Adrenal gland (tissue), 12 donors: ENCODE data around the gene ASIC3. TPM values are rescaled to one million over a fixed set of nuclear protein-coding genes. Genes with fewer than 3 reads are reported as not detected.

Experiments used
- DNase-seq, 7 donors: peaks; one replicate each; pipeline ENCODE4 v3.0.0-alpha.2; 2019 to 2020
- H3K27ac ChIP-seq, 5 donors: fragments of 200-600 bp; sonication (generic) in 4 of 5; 1 replicate in 3 of 5; 2 replicates in 2 of 5; pipeline versions ENCODE4 v1.5.1 to v1.8.0; 2016 to 2020; ENCODE audit warnings: mild to moderate bottlenecking in 1 of 5
- H3K27me3 ChIP-seq: fragments of 200-600 bp; 2 replicates; pipeline ENCODE4 v1.8.0; 2021
- H3K36me3 ChIP-seq, 2 donors: fragments of 200-600 bp; replicated peaks in 1 of 2; 1 replicate in 1 of 2; 2 replicates in 1 of 2; pipeline versions ENCODE4 v1.5.1 to v1.8.0; 2018 to 2022
- H3K4me1 ChIP-seq, 2 donors: fragments of 200-600 bp; replicated peaks in 1 of 2; 1 replicate in 1 of 2; 2 replicates in 1 of 2; pipeline versions ENCODE4 v1.5.1 to v1.8.0; 2018 to 2021
- H3K4me3 ChIP-seq, 4 donors: fragments of 200-600 bp; sonication (generic) in 3 of 4; one replicate each; pipeline ENCODE4 v1.5.1; 2016 to 2018
- H3K9me3 ChIP-seq, 3 donors: fragments of 200-600 bp; sonication (generic) in 1 of 3; replicated peaks in 1 of 3; 1 replicate in 2 of 3; 2 replicates in 1 of 3; pipeline versions ENCODE4 v1.5.1 to v1.8.0; 2016 to 2021
- POLR2A ChIP-seq, 2 donors: fragments of 450-650 bp; IDR thresholded peaks; one replicate each; pipeline ENCODE4 v1.6.1; 2017; ENCODE audit warnings: antibody characterized with exemption in 2 of 2, mild to moderate bottlenecking in 2 of 2, moderate library complexity in 1 of 2
- WGBS, 4 donors: extraction: QIAGEN DNeasy Blood & Tissue Kit in 2 of 4; methylation state at CpG; one replicate each; pipeline versions ENCODE4 v1.1.5 to v1.1.7; 2013 to 2017; 5-methylcytosine and 5-hydroxymethylcytosine counted together
- intact Hi-C, 2 donors: fragments of 100-400 bp; cut with DNase I; formaldehyde crosslinking; loops; one replicate each; pipeline versions ENCODE4 v1.14.1 to v1.15.0; 2022 to 2023
- polyA plus RNA-seq, 3 donors: library from polyadenylated mRNA; stranded (reverse); fragments of 200-250 nt in 2 of 3; fragments of 350-450 nt in 1 of 3; fragmentation: Illumina TruSeq in 1 of 3; extraction: RNeasy Lipid Tissue Mini Kit (QIAGEN cat#74804) in 1 of 3; gene quantifications; one replicate each; pipeline ENCODE4 v1.2.3, GENCODE V29; 2013 to 2014
- total RNA-seq, 9 donors: library from RNA; depleted of rRNA in 4 of 9; stranded (reverse); fragments of >200 nt in 4 of 9; fragments of 120-200 nt in 1 of 9; fragmentation: NEBNext Ultra II Directional in 1 of 9; extraction: Animal tissue kit (Norgen Biotek cat#: 25700) in 1 of 9; gene quantifications; one replicate each; pipeline versions ENCODE4 v1.1.0 to v1.2.4, GENCODE V29; 2013 to 2023
- TF ChIP-seq, protein P1 (sequence below), 6 experiments: fragments of 450-650 bp in 4 of 6; fragments of 200-600 bp in 2 of 6; sonication (generic) in 1 of 6; IDR thresholded peaks; 1 replicate in 5 of 6; 2 replicates in 1 of 6; pipeline versions ENCODE4 v1.5.1 to v1.8.0; 2016 to 2021; ENCODE audit warnings: antibody characterized with exemption in 6 of 6, mild to moderate bottlenecking in 2 of 6, moderate library complexity in 1 of 6
- donor health status: healthy with polysubstance abuse.
- donor health status: Bipolar disorder and iron deficiency.
- donor health status: DM: yes; HTN: yes; CAD: no.
- donor health status: DM: no; HTN: no; CAD: no.
- donor health status: DM: no; HTN: no; CAD: no.
- donor health status: DM: yes; HTN: yes; CAD: no.

Gene ASIC3
- total and polyA plus RNA-seq, 12 donors = 0.24 to 32.7 (median 1.3) TPM; not detected in 1

- TF ChIP-seq, protein P1, sequence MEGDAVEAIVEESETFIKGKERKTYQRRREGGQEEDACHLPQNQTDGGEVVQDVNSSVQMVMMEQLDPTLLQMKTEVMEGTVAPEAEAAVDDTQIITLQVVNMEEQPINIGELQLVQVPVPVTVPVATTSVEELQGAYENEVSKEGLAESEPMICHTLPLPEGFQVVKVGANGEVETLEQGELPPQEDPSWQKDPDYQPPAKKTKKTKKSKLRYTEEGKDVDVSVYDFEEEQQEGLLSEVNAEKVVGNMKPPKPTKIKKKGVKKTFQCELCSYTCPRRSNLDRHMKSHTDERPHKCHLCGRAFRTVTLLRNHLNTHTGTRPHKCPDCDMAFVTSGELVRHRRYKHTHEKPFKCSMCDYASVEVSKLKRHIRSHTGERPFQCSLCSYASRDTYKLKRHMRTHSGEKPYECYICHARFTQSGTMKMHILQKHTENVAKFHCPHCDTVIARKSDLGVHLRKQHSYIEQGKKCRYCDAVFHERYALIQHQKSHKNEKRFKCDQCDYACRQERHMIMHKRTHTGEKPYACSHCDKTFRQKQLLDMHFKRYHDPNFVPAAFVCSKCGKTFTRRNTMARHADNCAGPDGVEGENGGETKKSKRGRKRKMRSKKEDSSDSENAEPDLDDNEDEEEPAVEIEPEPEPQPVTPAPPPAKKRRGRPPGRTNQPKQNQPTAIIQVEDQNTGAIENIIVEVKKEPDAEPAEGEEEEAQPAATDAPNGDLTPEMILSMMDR (IDR thresholded peaks at IDR 0.05) = no peak
- no peak for TF ChIP-seq POLR2A (IDR thresholded peaks at IDR 0.05)
- H3K4me3 ChIP-seq = peak overlapping the region in 3 of 4 donors; percentile 49 to 98 (median 95)
- peak in 5 of 7 donors; percentile 50 to 86 (median 54) for DNase-seq
- intact Hi-C loops = no loop called here
- no peaks in the 10 kb centered on the region for H3K27me3 ChIP-seq
- no peaks in the 10 kb centered on the region for H3K9me3 ChIP-seq
- WGBS, 4 donors = 11 to 14% (median 13%) methylated on average over 13 to 21 of the region's 21 CpGs
- peaks cover 0 to 17% of the 10 kb centered on the region in 2 donors for H3K36me3 ChIP-seq
- H3K27ac ChIP-seq = peak overlapping the region in 3 of 5 donors; percentile 92 to 96 (median 96)
- peaks cover 40 to 57% of the 10 kb centered on the region in 2 donors for H3K4me1 ChIP-seq
Measured at GRCh38 chr7:151060416-151061212, 12.3 kb downstream of the ASIC3 start.

DNA sequence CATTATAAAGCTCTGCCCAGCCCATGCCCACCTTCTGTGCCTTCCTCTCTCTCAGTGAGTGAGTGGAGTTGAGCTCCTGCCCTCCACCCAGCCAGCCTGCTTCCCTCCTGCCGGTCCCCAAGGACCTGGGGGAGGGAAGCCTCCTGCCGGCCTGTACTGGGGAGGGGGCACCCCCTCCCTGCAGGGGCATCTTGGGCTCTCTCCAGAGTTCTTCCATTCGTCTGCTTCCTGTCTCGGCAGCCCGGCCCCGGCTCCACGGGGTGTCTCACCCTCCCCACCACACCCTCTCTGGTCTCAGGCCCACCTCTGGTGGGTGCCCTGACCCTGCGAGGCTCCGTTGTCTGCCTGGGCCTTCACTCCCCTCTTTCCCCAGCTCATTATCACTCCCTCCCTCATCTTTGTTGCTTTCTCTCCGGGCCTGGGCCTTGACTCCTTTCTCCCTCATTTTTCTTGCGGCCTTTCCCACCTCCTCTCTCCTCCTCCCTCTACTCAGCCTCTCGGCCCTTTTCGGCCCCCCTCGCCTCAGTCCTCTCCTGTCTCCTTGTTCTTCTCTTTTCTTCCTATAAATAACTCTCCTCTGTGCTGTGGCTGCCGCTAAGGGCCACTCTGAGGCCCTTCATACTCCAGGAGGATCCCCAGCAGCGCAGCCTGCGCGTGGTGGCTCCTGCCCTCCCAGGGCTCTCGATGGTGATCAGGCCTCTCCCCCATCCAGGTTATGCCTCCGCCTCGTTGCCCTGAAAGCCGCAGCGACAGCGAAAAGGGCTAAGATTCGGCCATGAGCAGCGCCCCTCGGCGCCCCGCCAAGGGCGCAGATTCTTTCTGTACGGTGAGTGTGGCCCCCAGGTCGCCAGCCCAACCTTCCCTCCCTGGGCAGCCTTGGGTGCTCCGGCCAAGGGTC, 13.1 kb downstream of the ASIC3 start:
- H3K4me3 ChIP-seq = peak overlapping the region in 1 of 4 donors; percentile 98
- intact Hi-C loops = no loop called here
- no peaks in the 10 kb centered on the region for H3K9me3 ChIP-seq
- peaks cover 40 to 54% of the 10 kb centered on the region in 2 donors for H3K4me1 ChIP-seq
- no peak for DNase-seq
- 56 to 67% (median 57%) methylated on average over 30 to 33 of the region's 33 CpGs for WGBS, 4 donors
- peaks cover 0 to 26% of the 10 kb centered on the region in 2 donors for H3K36me3 ChIP-seq
- peak overlapping the region in 3 of 5 donors; percentile 92 to 96 (median 96) for H3K27ac ChIP-seq
- no peak for TF ChIP-seq POLR2A (IDR thresholded peaks at IDR 0.05)
- TF ChIP-seq, protein P1 (IDR thresholded peaks at IDR 0.05) = no peak
- H3K27me3 ChIP-seq = no peaks in the 10 kb centered on the region

GRCh38 chr7:151062111-151062398, 13.7 kb downstream of the ASIC3 start:
- H3K27ac ChIP-seq = peak overlapping the region in 3 of 5 donors; percentile 15 to 96 (median 82)
- WGBS, 4 donors = 52 to 82% (median 65%) methylated on average over 2 to 11 of the region's 11 CpGs
- H3K4me3 ChIP-seq = peak overlapping the region in 1 of 4 donors; percentile 98

More at GRCh38 chr7:151062111-151062398, 13.7 kb downstream of the ASIC3 start:
- Histone ChIP-seq H3K36me3 (peaks cover 0 to 32% of the 10 kb centered on the region in 2 donors), H3K9me3 (no peaks in the 10 kb centered on the region), H3K27me3 (no peaks in the 10 kb centered on the region), H3K4me1 (peaks cover 40 to 48% of the 10 kb centered on the region in 2 donors)
- no peak for DNase-seq
- intact Hi-C loops = no loop called here
- peak in 1 of 2 donors; percentile 6 for TF ChIP-seq POLR2A (IDR thresholded peaks at IDR 0.05)
- TF ChIP-seq, protein P1 (IDR thresholded peaks at IDR 0.05) = no peak
